Mononuclear cell (primary cell): ENCODE measurements around the gene PPP3CA. TPM values are rescaled to one million over a fixed set of nuclear protein-coding genes. Genes with fewer than 3 reads are reported as not detected.

ENCODE experiments used
- H3K27me3 ChIP-seq: 2 replicates; pipeline ENCODE4 v1.6.0; 2011; ENCODE audit warnings: low read length, control low read depth; ENCODE audit not compliant: insufficient read depth
- H3K4me1 ChIP-seq: 2 replicates; pipeline ENCODE4 v1.5.1; 2011; ENCODE audit warnings: mild to moderate bottlenecking, low read length, control low read depth; ENCODE audit not compliant: insufficient read depth
- H3K4me3 ChIP-seq: 2 replicates; pipeline ENCODE4 v1.5.1; 2011; ENCODE audit warnings: mild to moderate bottlenecking, low read length, moderate library complexity
- H3K9me3 ChIP-seq: 2 replicates; pipeline ENCODE4 v1.5.1; 2011; ENCODE audit warnings: low read depth, mild to moderate bottlenecking, control low read depth, low read length
- total RNA-seq: library from RNA; depleted of rRNA; stranded (reverse); fragments of >200 nt; gene quantifications from one replicate; pipeline ENCODE4 v1.2.3, GENCODE V29; 2012

The PPP3CA gene
- total RNA-seq, 1 donor: 19.3 TPM

DNA sequence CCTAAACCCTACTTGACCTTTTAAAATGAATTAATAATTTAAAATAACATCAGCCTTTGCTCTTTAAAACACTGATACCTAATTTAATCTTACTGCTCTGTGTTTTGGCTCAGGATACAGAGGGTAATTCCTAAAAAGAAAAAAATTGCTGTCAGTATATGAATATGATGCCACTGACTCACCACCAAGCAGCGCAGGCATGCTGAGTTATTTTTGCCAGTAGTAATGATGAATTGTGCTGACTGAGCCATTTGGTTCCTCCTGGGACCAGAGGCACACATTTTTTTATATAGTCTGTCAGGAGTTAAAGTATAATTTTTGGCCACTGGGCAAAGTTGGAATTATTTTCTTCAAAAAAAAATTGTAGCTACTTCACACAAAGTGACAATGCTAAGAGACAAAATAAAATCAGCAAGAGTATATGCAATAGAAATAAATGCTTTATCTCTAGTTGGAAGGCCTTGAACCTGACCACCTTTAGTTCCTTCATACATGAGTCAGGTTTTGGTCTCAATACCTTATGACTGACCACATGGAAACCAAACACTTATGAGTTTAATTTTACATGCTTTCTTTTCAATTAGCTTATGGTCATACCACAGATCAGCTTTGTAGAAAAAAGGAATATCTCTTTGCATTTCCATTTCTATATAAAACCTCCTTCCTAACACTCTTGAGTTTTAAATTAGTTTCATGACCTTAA, 115.1 kb downstream of the PPP3CA start:
- H3K4me3 ChIP-seq: no peak overlapping the region
- peaks cover 10% of the 10 kb centered on the region for H3K4me1 ChIP-seq
- no peaks in the 10 kb centered on the region for H3K27me3 ChIP-seq
- no peaks in the 10 kb centered on the region for H3K9me3 ChIP-seq

DNA sequence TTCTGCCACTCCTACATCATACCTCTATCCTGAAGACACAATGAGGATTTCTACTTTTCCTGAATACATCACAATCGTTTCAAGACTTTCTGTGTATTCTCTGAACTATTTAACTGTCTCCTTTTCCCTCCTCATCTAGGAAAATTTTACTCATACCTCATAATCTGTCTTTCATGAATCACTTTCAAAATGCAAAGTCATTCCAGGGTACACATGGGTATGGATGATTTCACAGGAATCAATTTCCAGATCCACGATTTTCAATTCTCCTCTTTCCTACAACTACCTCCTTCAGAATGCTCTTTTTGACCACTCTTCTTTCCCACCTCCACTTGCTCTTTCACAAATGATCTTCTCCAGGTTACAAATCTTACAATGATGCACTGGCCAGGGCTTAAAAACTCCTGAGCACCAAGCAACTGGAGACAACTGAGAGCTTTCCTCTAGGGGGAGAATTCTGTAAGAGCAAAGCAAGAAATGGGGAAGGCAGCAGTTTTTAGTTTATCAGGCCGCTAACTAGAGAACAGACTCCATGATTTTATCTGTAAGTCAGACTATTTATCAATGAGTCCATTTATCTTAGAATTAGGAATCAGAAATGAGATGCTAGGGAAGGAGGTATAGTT, 116.4 kb downstream of the PPP3CA start:
- Histone ChIP-seq H3K4me1 (peaks cover 2% of the 10 kb centered on the region), H3K9me3 (no peaks in the 10 kb centered on the region), H3K4me3 (no peak overlapping the region), H3K27me3 (no peaks in the 10 kb centered on the region)

DNA sequence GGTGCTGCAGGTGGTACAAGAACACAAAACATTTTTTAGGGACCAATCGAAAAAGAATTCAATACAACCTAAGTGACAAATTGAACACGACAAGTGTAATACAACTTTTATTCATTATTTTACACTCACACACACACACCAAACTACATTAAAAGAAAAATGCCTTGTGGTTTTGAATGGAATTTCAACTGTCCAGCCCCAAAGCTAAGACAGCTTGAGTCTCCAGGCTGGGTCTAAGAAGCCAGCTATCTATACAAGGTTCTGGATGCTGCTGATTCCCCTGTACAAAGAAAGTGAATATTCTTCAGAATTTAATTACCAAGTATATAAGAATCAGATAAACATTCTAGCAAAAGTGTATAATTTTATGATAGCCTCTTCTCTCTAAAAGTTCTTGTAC, 118.2 kb downstream of the PPP3CA start:
- H3K27me3 ChIP-seq: no peaks in the 10 kb centered on the region
- no peaks in the 10 kb centered on the region for H3K4me1 ChIP-seq
- H3K4me3 ChIP-seq: no peak overlapping the region
- no peaks in the 10 kb centered on the region for H3K9me3 ChIP-seq

DNA sequence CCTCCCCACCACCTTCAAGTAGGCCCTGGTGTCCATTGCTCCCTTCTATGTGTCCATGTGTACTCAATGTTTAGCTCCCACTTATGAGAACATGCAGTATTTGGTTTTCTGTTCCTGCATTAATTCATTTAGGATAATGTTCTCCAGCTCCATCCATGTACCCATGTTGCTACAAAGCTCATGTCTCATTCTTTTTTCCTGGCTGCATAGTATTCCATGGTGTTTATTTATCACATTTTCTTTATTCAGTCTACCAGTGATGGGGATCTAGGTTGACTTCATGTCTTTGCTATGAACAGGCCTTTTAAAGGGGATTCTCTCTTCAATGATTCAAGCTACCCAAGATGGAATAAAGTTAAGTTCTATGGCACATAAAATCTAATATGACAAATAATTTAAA, 119.6 kb downstream of the PPP3CA start:
- H3K27me3 ChIP-seq: no peaks in the 10 kb centered on the region
- H3K4me3 ChIP-seq: no peak overlapping the region
- no peaks in the 10 kb centered on the region for H3K4me1 ChIP-seq
- no peaks in the 10 kb centered on the region for H3K9me3 ChIP-seq

DNA sequence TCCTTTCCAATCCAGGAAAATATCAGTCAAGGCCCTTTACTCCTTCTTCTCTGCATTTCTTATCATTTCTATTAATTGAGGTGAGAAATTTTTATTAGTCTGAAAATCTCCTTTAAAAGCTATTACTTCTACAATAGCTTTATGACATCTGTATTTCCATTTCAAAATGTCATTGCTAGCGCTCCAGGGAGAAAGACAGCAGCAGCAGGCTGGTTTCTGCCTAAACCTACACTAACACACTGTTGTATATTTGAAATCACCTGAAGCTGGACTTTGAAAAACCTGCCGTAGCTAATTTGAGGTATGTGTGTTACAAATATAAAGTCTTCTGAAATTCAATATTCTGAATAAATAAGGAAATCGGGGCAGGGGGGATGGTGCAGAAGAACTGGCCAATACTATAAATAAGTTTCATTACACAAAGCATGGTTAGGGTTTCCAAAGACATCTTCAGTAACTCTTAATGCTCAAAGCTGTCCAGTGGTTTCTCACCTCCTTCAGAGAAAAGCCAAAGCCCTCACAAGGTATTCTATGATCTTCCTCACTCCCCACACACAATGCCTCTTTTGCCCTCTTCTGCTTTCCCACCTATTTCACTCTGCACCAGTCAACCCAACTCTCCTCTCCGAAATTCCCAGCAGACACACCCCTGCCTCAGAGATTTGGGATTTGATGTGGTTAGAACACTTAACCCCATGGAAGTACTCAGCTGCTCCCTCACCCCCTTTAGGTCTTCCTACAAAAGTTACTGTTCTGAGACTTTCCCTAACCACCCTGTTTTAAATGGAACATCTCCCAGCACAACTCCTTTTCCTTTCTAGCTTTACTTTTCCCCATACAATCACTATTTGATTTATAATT, 122.7 kb downstream of the PPP3CA start:
- no peaks in the 10 kb centered on the region for H3K4me1 ChIP-seq
- no peaks in the 10 kb centered on the region for H3K9me3 ChIP-seq
- no peak overlapping the region for H3K4me3 ChIP-seq
- H3K27me3 ChIP-seq: no peaks in the 10 kb centered on the region

DNA sequence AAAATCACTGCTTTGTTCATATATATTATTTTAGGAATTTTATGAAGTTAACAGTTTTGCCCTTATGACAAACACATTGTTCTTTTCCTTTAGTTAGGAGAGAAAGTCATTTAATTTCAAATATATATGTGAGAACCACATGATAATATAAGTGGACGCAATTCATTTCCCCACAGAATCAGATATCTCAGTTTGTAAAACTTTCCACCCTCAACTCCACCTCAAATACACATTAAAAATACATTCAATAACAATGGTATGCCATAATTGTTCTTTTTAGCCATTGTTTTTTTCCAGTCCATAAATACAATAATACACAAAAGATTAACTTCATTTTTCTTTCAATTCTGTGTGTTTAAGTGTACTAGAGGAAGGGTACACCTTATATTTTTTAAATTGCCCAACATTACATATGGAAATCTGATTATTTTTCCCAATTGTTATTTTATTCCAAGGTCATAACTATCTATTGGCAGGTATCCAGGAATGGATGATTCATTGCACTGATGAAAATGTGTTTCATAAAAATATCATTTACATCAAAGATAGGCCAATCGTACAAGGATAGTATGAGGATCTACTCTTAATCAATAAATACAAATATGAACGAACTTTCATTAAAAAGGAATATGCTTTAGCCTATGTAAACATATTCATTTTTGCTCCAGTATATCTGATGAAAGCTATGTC, 125.0 kb downstream of the PPP3CA start:
- no peak overlapping the region for H3K4me3 ChIP-seq
- no peaks in the 10 kb centered on the region for H3K4me1 ChIP-seq
- no peaks in the 10 kb centered on the region for H3K9me3 ChIP-seq
- no peaks in the 10 kb centered on the region for H3K27me3 ChIP-seq

DNA sequence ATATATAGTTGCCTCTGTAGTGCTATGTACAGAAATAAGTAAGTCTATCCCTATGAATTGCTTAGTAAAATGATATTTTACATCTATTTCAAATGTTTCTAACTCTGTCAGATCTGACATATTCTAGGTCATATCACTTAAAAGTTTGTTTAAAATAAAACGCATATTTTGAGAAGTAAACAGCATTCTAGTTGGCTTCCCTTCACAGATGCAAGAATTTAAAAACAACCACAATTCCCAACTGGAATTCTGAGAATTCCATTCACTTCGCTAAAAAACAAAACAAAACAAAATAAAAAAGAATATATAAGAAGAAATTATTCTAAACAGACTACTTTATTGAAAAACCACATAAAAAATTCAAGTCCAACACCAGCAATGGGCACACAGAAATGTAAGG, 126.0 kb downstream of the PPP3CA start:
- Histone ChIP-seq H3K4me1 (peaks cover 3% of the 10 kb centered on the region), H3K4me3 (no peak overlapping the region), H3K9me3 (no peaks in the 10 kb centered on the region), H3K27me3 (no peaks in the 10 kb centered on the region)

DNA sequence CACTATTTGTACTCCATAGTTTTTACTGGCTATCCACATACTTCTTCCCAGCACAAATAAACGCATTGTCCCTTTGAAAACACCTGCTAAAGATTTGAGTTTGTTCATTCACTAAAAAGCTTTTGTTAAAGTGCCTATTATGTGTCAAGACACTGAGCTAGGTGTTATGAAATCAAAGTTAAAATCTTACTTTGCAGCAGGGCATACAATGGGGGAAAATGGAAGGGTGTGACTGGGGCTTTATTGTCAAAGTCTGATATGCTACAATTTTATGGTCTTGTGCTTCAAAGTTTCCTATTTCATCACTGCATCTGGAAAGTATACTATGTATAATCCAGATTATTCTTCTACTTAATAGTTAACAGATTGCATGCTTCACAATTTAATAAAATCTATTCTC, 128.4 kb downstream of the PPP3CA start:
- Histone ChIP-seq H3K4me3 (no peak overlapping the region), H3K4me1 (peaks cover 4% of the 10 kb centered on the region), H3K27me3 (no peaks in the 10 kb centered on the region), H3K9me3 (no peaks in the 10 kb centered on the region)

DNA sequence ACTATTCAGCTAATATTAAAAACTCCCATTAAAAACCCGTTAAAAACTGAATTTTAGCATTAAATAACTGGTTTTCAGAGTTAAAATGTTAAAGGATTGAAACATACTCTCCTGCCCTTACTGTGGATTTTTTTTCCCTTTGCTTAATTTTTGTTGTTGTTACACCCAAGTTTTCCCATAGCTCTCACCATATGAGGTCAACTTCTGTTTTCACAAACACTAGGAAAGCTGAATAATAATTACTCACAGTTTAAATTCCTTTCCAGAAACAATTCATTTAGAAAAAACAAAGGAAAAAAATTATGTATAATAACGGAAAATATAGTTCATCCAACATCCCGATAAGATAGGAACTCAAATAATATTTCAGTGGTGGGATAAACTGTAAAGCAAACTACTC, 129.0 kb downstream of the PPP3CA start:
- no peaks in the 10 kb centered on the region for H3K9me3 ChIP-seq
- no peaks in the 10 kb centered on the region for H3K27me3 ChIP-seq
- peaks cover 4% of the 10 kb centered on the region for H3K4me1 ChIP-seq
- H3K4me3 ChIP-seq: no peak overlapping the region

DNA sequence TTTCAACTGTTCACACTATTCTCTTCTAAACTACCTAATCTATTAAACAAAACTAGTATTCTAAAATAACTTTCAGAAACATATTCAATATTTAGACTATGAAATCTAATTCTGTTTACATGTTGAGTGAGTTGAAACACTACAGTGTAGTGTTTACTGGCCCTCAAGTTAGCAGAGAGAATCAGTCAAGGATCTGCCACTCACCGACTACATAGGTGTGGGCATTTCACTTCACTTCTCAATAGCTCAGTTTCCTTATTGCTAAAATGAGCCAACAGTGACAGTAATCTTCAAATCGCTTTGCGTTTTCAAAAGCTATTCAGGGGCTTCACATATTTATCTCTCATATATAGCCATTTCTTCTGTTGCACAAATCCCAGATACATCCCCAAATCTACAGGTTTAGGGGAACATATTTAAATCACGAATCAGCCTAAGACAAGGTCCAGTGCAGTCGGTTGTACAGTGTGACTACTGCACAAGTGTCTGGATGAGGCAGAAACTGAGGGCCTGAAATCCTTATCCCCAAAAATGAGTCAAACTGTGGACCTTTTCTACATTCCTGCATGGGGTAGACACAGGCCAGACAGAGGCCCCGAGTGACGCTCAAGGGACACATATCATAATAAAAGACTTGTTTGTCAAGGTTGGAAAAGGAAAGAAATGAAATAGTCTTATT, 129.8 kb downstream of the PPP3CA start:
- peaks cover 4% of the 10 kb centered on the region for H3K4me1 ChIP-seq
- H3K9me3 ChIP-seq: no peaks in the 10 kb centered on the region
- H3K27me3 ChIP-seq: no peaks in the 10 kb centered on the region
- H3K4me3 ChIP-seq: no peak overlapping the region

DNA sequence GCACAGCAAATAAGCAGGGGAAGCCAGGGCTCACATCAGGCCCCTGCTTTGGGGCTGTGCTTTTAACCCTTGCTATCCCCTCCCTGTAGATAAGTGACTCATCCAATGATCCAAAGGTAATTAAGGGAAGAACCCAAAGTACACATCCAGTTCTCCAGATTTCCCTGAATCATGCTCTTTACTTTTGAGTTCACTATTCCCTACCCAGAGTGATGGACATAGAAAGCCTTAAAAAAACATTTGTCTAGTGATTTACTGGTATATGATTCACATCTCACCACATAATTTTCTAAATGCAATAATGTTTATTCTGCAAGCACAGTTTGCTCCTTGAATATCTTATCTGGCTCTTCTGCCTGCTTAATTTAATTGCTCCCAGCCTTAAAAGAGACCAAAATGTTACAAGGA, 136.2 kb downstream of the PPP3CA start:
- Histone ChIP-seq H3K9me3 (no peaks in the 10 kb centered on the region), H3K4me1 (no peaks in the 10 kb centered on the region), H3K4me3 (no peak overlapping the region), H3K27me3 (no peaks in the 10 kb centered on the region)

DNA sequence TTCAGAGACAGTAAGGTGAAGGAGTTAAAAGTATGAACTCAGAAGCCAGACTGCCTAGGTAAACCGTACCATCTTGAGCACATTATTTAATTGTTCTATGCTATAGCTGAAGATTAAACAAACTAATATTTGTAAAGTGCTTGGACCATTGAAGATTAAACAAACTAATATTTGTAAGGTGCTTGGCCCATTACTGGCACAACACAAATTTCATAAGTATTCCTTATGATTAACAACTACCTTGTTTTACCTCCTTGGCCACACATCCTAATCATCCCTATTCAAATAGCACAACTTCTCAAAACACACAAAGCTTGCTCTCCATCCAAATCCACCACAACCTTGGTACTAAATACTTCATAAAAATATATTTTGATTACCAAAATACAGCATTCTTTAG, 137.0 kb downstream of the PPP3CA start:
- Histone ChIP-seq H3K27me3 (no peaks in the 10 kb centered on the region), H3K4me3 (no peak overlapping the region), H3K9me3 (no peaks in the 10 kb centered on the region), H3K4me1 (peaks cover 7% of the 10 kb centered on the region)

DNA sequence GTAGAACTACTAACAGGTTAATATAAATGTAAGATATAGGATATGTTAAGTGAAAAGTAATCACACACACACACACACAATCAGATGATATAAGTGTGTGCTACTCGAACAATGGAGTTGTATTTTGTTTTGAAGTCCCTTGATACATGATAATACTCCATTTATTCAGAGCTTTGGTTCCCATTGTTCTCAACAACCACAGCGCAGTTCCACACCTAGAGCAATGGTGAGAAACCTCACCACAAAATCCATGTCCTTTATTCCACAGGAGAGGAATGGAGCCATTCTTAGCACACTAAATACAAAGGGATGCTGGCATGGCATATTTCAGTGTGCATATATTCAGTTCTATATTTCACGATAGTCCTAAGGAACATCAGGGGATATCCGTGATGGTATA, 139.2 kb downstream of the PPP3CA start:
- H3K27me3 ChIP-seq: no peaks in the 10 kb centered on the region
- no peak overlapping the region for H3K4me3 ChIP-seq
- peaks cover 8% of the 10 kb centered on the region for H3K4me1 ChIP-seq
- no peaks in the 10 kb centered on the region for H3K9me3 ChIP-seq

DNA sequence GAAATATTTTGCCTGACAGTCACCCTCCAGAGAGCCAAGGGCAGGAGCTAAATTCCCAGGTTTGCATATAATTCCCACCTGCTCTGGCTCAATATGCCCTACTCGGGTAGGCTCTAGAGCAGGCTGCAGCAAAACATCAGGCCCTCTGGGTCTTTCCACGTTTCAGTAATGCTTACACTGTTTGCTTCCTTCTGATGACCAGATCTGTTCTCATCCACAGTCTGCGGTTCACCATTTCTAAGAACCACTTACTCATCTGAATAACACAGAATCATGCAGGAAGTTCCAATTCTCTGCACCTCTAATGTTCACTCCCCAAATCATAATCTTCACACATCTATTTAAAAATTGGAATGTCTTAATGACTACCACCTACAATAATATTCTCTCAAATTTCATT, 141.4 kb downstream of the PPP3CA start:
- H3K4me3 ChIP-seq: no peak overlapping the region
- no peaks in the 10 kb centered on the region for H3K9me3 ChIP-seq
- peaks cover 8% of the 10 kb centered on the region for H3K4me1 ChIP-seq
- no peaks in the 10 kb centered on the region for H3K27me3 ChIP-seq
